NCI-H2107 treated with DMSO at 0.1 percent for 48 hours (cell line): Measurements from ENCODE around the gene WFDC12.

ENCODE experiments used
- DNase-seq: peaks from one replicate; lab custom pipeline; 2025; ENCODE audit not compliant: unreplicated experiment; lab: John Stamatoyannopoulos, UW

WFDC12 gene

GRCh38 chr20:45092898-45093297, 31.4 kb downstream of the WFDC12 start:
- no peak for DNase-seq

GRCh38 chr20:45091366-45091765, 32.9 kb downstream of the WFDC12 start:
- no peak for DNase-seq

- no peak for DNase-seq
Observed at GRCh38 chr20:45090481-45090880, 33.8 kb downstream of the WFDC12 start.

GRCh38 chr20:45088247-45088646, 36.0 kb downstream of the WFDC12 start:
- no peak for DNase-seq

- DNase-seq, result no peak
Observed at GRCh38 chr20:45087814-45088213, 36.5 kb downstream of the WFDC12 start.

GRCh38 chr20:45087097-45087790, 37.0 kb downstream of the WFDC12 start:
- DNase-seq, result no peak

GRCh38 chr20:45085867-45086266, 38.4 kb downstream of the WFDC12 start:
- DNase-seq, result no peak

- no peak for DNase-seq
Observed at GRCh38 chr20:45085289-45085688, 39.0 kb downstream of the WFDC12 start.

GRCh38 chr20:45083127-45083526, 41.1 kb downstream of the WFDC12 start:
- no peak for DNase-seq

GRCh38 chr20:45082468-45082867, 41.8 kb downstream of the WFDC12 start:
- DNase-seq, result no peak

GRCh38 chr20:45080867-45081624, 43.2 kb downstream of the WFDC12 start:
- no peak for DNase-seq

GRCh38 chr20:45077559-45077958, 46.7 kb downstream of the WFDC12 start:
- DNase-seq, result no peak
